ENCODE results near the gene OTOS.

The OTOS gene

DNA sequence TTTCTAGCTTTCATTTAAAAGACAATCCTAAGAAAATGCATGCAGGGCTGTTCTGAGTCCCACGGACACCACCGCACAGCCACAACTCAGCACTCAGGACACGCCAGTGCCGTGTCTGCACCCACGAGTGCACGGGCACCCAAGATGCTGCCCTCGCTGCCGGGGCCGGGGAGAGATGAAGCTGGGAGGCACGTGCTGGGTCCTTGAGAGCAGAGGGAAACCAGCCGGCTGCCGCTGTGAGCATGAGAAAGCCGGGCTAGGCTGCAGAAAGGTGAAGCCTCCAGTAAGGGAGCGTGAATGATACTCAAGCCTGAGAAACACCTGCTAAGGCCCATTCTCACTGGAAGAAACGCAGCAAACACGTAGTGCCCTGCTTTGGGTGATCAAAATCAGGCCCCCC, 9.2 kb downstream of the OTOS start:
- Histone ChIP-seq H3K4me1 (ENCODE audit: control insufficient read depth in 2 of 2, insufficient read depth in 2 of 2, low read length in 2 of 2) (peaks cover 7 to 10% of the 10 kb centered on the region in 2 donors), H3K27ac (ENCODE audit: low read depth in 2 of 2, low read length in 2 of 2) (no peak overlapping the region), H3K4me3 (ENCODE audit: low read length in 2 of 2) (no peak overlapping the region), H3K36me3 (ENCODE audit: control insufficient read depth in 2 of 2, insufficient read depth in 2 of 2, low read length in 2 of 2) (peaks cover 51 to 61% of the 10 kb centered on the region in 2 donors), H3K27me3 (ENCODE audit: control insufficient read depth in 2 of 2, insufficient read depth in 2 of 2, low read length in 2 of 2) (no peaks in the 10 kb centered on the region), H3K9me3 (ENCODE audit: control insufficient read depth in 2 of 2, low read length in 2 of 2) (no peaks in the 10 kb centered on the region), H3K9ac (ENCODE audit: low read depth in 1 of 2, low read length in 2 of 2) (no peak overlapping the region)

- Histone ChIP-seq H3K9ac (ENCODE audit: low read depth in 1 of 2, low read length in 2 of 2) (no peak overlapping the region), H3K9me3 (ENCODE audit: control insufficient read depth in 2 of 2, low read length in 2 of 2) (no peaks in the 10 kb centered on the region), H3K27ac (ENCODE audit: low read depth in 2 of 2, low read length in 2 of 2) (no peak overlapping the region), H3K27me3 (ENCODE audit: control insufficient read depth in 2 of 2, insufficient read depth in 2 of 2, low read length in 2 of 2) (no peaks in the 10 kb centered on the region), H3K36me3 (ENCODE audit: control insufficient read depth in 2 of 2, insufficient read depth in 2 of 2, low read length in 2 of 2) (peaks cover 51 to 65% of the 10 kb centered on the region in 2 donors), H3K4me3 (ENCODE audit: low read length in 2 of 2) (no peak overlapping the region), H3K4me1 (ENCODE audit: control insufficient read depth in 2 of 2, insufficient read depth in 2 of 2, low read length in 2 of 2) (peaks cover 7 to 9% of the 10 kb centered on the region in 2 donors)
These were observed 9.9 kb downstream of the OTOS start for GRCh38 chr2:240130393-240131195.

DNA sequence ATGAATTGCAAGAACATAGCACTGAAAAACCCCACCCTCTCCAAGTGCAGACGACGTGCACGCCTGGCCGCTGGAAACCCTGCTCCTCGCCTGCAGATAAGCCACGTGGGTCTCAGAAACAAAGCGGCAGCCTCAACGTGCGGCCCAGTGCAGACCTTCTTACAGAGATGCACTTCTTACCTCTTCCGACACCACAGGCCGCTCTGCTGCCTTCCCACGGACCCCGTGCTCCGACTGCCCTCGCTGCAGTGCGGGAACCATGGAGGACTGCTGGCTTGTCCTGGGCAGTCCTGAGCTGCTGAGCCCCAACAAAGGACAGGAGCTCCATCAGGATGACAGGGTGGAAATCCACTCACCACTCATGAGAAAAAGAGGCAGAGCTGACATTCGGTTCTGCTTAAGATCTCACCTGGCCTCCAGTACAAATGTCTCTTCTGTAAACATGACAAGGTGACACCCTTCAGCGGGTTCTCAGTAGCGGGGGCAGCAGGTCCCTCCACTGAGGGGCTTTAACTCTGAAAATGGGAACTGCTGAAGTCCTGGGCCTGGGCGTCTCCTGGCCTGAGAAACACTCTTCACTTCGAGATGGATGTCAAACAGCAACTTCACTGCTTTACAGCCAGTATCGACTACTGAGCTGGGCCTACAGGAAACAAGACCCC, 10.6 kb downstream of the OTOS start:
- Histone ChIP-seq H3K27ac (ENCODE audit: low read depth in 2 of 2, low read length in 2 of 2) (no peak overlapping the region), H3K9me3 (ENCODE audit: control insufficient read depth in 2 of 2, low read length in 2 of 2) (no peaks in the 10 kb centered on the region), H3K9ac (ENCODE audit: low read depth in 1 of 2, low read length in 2 of 2) (no peak overlapping the region), H3K4me1 (ENCODE audit: control insufficient read depth in 2 of 2, insufficient read depth in 2 of 2, low read length in 2 of 2) (peaks cover 1 to 2% of the 10 kb centered on the region in 2 donors), H3K36me3 (ENCODE audit: control insufficient read depth in 2 of 2, insufficient read depth in 2 of 2, low read length in 2 of 2) (peaks cover 51 to 65% of the 10 kb centered on the region in 2 donors), H3K4me3 (ENCODE audit: low read length in 2 of 2) (no peak overlapping the region), H3K27me3 (ENCODE audit: control insufficient read depth in 2 of 2, insufficient read depth in 2 of 2, low read length in 2 of 2) (no peaks in the 10 kb centered on the region)

DNA sequence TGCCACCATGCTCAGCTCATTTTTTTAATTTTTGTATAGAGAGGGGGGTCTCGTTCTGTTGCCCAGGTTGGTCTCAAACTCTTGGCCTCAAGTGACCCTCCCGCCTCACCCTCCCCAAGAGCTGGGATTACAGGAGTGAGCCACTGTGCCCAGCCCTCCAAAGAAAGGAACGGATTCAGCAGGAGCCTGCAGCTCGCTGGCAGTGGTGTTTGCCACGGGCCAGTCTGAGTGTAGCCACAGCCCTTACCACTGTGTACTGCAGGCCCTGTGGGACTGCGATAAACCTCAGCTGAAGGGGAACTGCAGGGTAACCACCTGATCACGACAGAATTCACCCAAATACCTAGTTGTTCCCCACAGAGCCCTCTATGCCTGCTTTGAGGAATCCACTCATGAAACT, 11.1 kb downstream of the OTOS start:
- Histone ChIP-seq H3K36me3 (ENCODE audit: control insufficient read depth in 2 of 2, insufficient read depth in 2 of 2, low read length in 2 of 2) (peaks cover 51 to 65% of the 10 kb centered on the region in 2 donors), H3K9ac (ENCODE audit: low read depth in 1 of 2, low read length in 2 of 2) (no peak overlapping the region), H3K9me3 (ENCODE audit: control insufficient read depth in 2 of 2, low read length in 2 of 2) (no peaks in the 10 kb centered on the region), H3K27ac (ENCODE audit: low read depth in 2 of 2, low read length in 2 of 2) (no peak overlapping the region), H3K27me3 (ENCODE audit: control insufficient read depth in 2 of 2, insufficient read depth in 2 of 2, low read length in 2 of 2) (no peaks in the 10 kb centered on the region), H3K4me3 (ENCODE audit: low read length in 2 of 2) (no peak overlapping the region), H3K4me1 (ENCODE audit: control insufficient read depth in 2 of 2, insufficient read depth in 2 of 2, low read length in 2 of 2) (no peaks in the 10 kb centered on the region)

- Histone ChIP-seq H3K4me1 (ENCODE audit: control insufficient read depth in 2 of 2, insufficient read depth in 2 of 2, low read length in 2 of 2) (no peaks in the 10 kb centered on the region), H3K36me3 (ENCODE audit: control insufficient read depth in 2 of 2, insufficient read depth in 2 of 2, low read length in 2 of 2) (peaks cover 51 to 65% of the 10 kb centered on the region in 2 donors), H3K27ac (ENCODE audit: low read depth in 2 of 2, low read length in 2 of 2) (no peak overlapping the region), H3K4me3 (ENCODE audit: low read length in 2 of 2) (no peak overlapping the region), H3K9ac (ENCODE audit: low read depth in 1 of 2, low read length in 2 of 2) (no peak overlapping the region), H3K27me3 (ENCODE audit: control insufficient read depth in 2 of 2, insufficient read depth in 2 of 2, low read length in 2 of 2) (no peaks in the 10 kb centered on the region), H3K9me3 (ENCODE audit: control insufficient read depth in 2 of 2, low read length in 2 of 2) (no peaks in the 10 kb centered on the region)
These were observed 11.8 kb downstream of the OTOS start for GRCh38 chr2:240128608-240129145.

DNA sequence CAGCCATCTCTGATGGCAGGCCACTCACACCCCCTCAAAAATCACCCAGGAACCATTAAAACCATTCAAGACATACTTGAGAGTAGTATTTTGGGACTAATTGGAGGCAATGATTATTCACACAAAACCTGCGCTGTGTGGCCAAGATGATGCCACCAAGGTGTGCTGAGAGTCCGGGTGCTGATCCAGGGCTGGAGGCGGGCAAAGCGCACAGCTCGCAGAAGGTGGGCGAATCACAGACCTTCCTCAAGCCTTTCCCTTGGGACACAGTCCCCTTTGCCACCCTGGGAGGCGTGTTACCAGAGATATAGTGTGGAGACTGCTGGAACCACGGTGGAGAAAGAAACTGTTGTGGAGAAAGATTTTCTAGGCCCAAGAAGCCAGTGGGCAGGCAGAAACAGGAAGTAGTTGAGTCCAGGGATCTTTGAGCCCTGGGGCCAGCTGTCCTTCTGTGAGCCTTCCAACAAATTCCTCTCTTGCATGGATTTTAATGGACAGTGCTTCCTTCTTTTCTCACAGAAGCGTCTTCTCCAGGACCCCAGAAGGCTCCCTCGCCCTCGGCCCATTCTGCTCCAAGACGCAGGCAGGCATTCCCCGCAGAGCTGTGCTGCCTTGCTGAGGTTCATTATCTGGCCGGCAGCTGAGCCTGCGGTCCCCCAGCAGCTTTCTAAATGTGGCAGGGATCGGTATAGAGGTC, 12.4 kb downstream of the OTOS start:
- Histone ChIP-seq H3K4me3 (ENCODE audit: low read length in 2 of 2) (no peak overlapping the region), H3K9ac (ENCODE audit: low read depth in 1 of 2, low read length in 2 of 2) (no peak overlapping the region), H3K36me3 (ENCODE audit: control insufficient read depth in 2 of 2, insufficient read depth in 2 of 2, low read length in 2 of 2) (peaks cover 45 to 61% of the 10 kb centered on the region in 2 donors), H3K27ac (ENCODE audit: low read depth in 2 of 2, low read length in 2 of 2) (no peak overlapping the region), H3K9me3 (ENCODE audit: control insufficient read depth in 2 of 2, low read length in 2 of 2) (no peaks in the 10 kb centered on the region), H3K4me1 (ENCODE audit: control insufficient read depth in 2 of 2, insufficient read depth in 2 of 2, low read length in 2 of 2) (no peaks in the 10 kb centered on the region), H3K27me3 (ENCODE audit: control insufficient read depth in 2 of 2, insufficient read depth in 2 of 2, low read length in 2 of 2) (no peaks in the 10 kb centered on the region)

DNA sequence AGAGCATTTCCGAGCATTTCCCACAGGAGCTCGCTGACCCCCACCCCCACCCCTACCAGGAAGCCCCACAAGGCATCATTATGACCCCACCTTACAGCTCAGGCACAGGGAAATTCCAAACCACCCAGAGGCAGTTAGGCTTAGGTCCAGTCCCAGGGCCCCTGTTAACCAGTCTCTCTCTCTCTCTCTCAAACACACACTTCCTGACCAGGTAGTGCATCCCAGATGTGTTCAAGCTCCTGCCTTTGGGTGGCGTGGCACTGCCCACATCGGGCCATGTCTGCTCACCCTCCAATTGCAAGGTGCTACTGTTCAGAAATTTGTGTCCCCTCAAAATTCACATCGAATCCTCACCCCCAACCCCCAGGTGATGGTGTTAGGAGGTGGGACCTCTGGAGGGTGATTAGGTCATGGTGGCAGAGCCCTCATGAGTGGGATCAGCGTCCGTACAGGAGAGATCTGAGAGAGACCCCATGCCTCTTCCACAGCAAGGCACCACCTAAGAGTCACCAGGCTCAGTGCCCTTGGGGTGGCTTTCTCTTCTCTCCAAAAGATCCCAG, 13.2 kb downstream of the OTOS start:
- peaks cover 38 to 54% of the 10 kb centered on the region in 2 donors for H3K36me3 ChIP-seq (ENCODE audit: control insufficient read depth in 2 of 2, insufficient read depth in 2 of 2, low read length in 2 of 2)
- no peak overlapping the region for H3K4me3 ChIP-seq (ENCODE audit: low read length in 2 of 2)
- H3K27ac ChIP-seq (ENCODE audit: low read depth in 2 of 2, low read length in 2 of 2) = no peak overlapping the region
- H3K4me1 ChIP-seq (ENCODE audit: control insufficient read depth in 2 of 2, insufficient read depth in 2 of 2, low read length in 2 of 2) = no peaks in the 10 kb centered on the region
- H3K27me3 ChIP-seq (ENCODE audit: control insufficient read depth in 2 of 2, insufficient read depth in 2 of 2, low read length in 2 of 2) = no peaks in the 10 kb centered on the region
- no peaks in the 10 kb centered on the region for H3K9me3 ChIP-seq (ENCODE audit: control insufficient read depth in 2 of 2, low read length in 2 of 2)
- no peak overlapping the region for H3K9ac ChIP-seq (ENCODE audit: low read depth in 1 of 2, low read length in 2 of 2)

DNA sequence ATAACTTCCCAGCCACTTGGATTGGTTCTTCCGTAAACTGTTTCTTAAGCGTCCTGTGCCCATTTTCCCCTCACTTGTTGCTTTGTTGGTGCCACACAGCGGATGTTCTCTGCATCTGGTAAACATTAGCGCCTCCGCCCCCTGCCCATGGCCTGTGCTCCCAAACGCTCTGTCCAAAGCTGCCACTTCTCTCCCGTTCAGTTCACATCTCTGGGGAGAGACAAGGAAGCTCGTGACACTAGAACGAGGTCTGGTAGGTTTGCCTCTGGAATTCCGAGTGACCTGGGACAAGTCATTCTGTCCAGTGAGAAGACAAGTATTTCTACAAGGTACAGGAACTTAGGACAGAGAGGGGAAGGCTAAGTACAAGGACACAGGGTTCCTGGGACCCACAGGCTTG, 13.7 kb downstream of the OTOS start:
- H3K9me3 ChIP-seq (ENCODE audit: control insufficient read depth in 2 of 2, low read length in 2 of 2) = no peaks in the 10 kb centered on the region
- H3K4me1 ChIP-seq (ENCODE audit: control insufficient read depth in 2 of 2, insufficient read depth in 2 of 2, low read length in 2 of 2) = no peaks in the 10 kb centered on the region
- H3K4me3 ChIP-seq (ENCODE audit: low read length in 2 of 2) = no peak overlapping the region
- no peak overlapping the region for H3K27ac ChIP-seq (ENCODE audit: low read depth in 2 of 2, low read length in 2 of 2)
- no peak overlapping the region for H3K9ac ChIP-seq (ENCODE audit: low read depth in 1 of 2, low read length in 2 of 2)
- no peaks in the 10 kb centered on the region for H3K27me3 ChIP-seq (ENCODE audit: control insufficient read depth in 2 of 2, insufficient read depth in 2 of 2, low read length in 2 of 2)
- H3K36me3 ChIP-seq (ENCODE audit: control insufficient read depth in 2 of 2, insufficient read depth in 2 of 2, low read length in 2 of 2) = peaks cover 33 to 48% of the 10 kb centered on the region in 2 donors

GRCh38 chr2:240125742-240126141, 14.7 kb downstream of the OTOS start:
- Histone ChIP-seq H3K4me1 (ENCODE audit: control insufficient read depth in 2 of 2, insufficient read depth in 2 of 2, low read length in 2 of 2) (no peaks in the 10 kb centered on the region), H3K9ac (ENCODE audit: low read depth in 1 of 2, low read length in 2 of 2) (no peak overlapping the region), H3K36me3 (ENCODE audit: control insufficient read depth in 2 of 2, insufficient read depth in 2 of 2, low read length in 2 of 2) (peaks cover 27 to 38% of the 10 kb centered on the region in 2 donors), H3K27ac (ENCODE audit: low read depth in 2 of 2, low read length in 2 of 2) (no peak overlapping the region), H3K27me3 (ENCODE audit: control insufficient read depth in 2 of 2, insufficient read depth in 2 of 2, low read length in 2 of 2) (no peaks in the 10 kb centered on the region), H3K4me3 (ENCODE audit: low read length in 2 of 2) (no peak overlapping the region), H3K9me3 (ENCODE audit: control insufficient read depth in 2 of 2, low read length in 2 of 2) (no peaks in the 10 kb centered on the region)
